DOHH2 (cell line): Measurements from ENCODE around the gene DCLK3.

Experiments used
- H3F3A ChIP-seq: fragments of 200-600 bp; sonication (generic), shearing (Covaris generic); 2 replicates; pipeline ENCODE4 v1.6.0; 2016; ENCODE audit warnings: antibody characterized with exemption, mild to moderate bottlenecking; ENCODE audit not compliant: control insufficient read depth, insufficient read depth
- H3K27ac ChIP-seq: fragments of 200-600 bp; sonication (generic); 2 replicates; pipeline ENCODE4 v1.5.1; 2014; ENCODE audit warnings: low read depth, mild to moderate bottlenecking, low read length, moderate library complexity
- H3K27me3 ChIP-seq: fragments of 200-600 bp; sonication (generic); 2 replicates; pipeline ENCODE4 v1.6.1; 2014; ENCODE audit warnings: mild to moderate bottlenecking, low read length, mixed read lengths; ENCODE audit not compliant: control insufficient read depth
- H3K36me3 ChIP-seq: fragments of 200-600 bp; sonication (generic); 2 replicates; pipeline ENCODE4 v1.6.1; 2014; ENCODE audit warnings: mild to moderate bottlenecking, low read length, moderate library complexity, mixed read lengths; ENCODE audit not compliant: control insufficient read depth
- H3K4me1 ChIP-seq: fragments of 200-600 bp; sonication (generic); 2 replicates; pipeline ENCODE4 v1.6.1; 2014; ENCODE audit warnings: mild to moderate bottlenecking, low read length, mixed read lengths; ENCODE audit not compliant: control insufficient read depth
- H3K4me2 ChIP-seq: fragments of 200-600 bp; sonication (generic); 2 replicates; pipeline ENCODE4 v1.6.0; 2014; ENCODE audit warnings: mild to moderate bottlenecking, low read length, moderate library complexity
- H3K4me3 ChIP-seq: fragments of 200-600 bp; sonication (generic); 2 replicates; pipeline ENCODE4 v1.5.1; 2014; ENCODE audit warnings: mild to moderate bottlenecking, low read length, mixed read lengths
- H3K79me2 ChIP-seq: fragments of 200-600 bp; sonication (generic); 2 replicates; pipeline ENCODE4 v1.6.1; 2014; ENCODE audit warnings: mild to moderate bottlenecking, low read length, mixed read lengths; ENCODE audit not compliant: control insufficient read depth
- H3K9me2 ChIP-seq: fragments of 200-600 bp; sonication (generic); replicated peaks from 2 replicates; pipeline ENCODE4 v1.6.1; 2014; ENCODE audit warnings: mild to moderate bottlenecking, low read length, mixed read lengths; ENCODE audit not compliant: control insufficient read depth
- H3K9me3 ChIP-seq: fragments of 200-600 bp; sonication (generic); 2 replicates; pipeline ENCODE4 v1.6.1; 2014; ENCODE audit warnings: antibody characterized with exemption, low read length, mixed read lengths; ENCODE audit not compliant: control insufficient read depth, insufficient read depth
- H4K20me1 ChIP-seq: fragments of 200-600 bp; sonication (generic); 2 replicates; pipeline ENCODE4 v1.6.0; 2014; ENCODE audit warnings: low read depth, mild to moderate bottlenecking, antibody characterized with exemption, low read length, moderate library complexity; ENCODE audit not compliant: control insufficient read depth, insufficient read depth
- CTCF ChIP-seq: fragments of 200-600 bp; sonication (generic); IDR thresholded peaks from one replicate; pipeline ENCODE4 v1.5.1; 2014; ENCODE audit warnings: antibody characterized with exemption, mild to moderate bottlenecking, low read depth, low read length; ENCODE audit not compliant: poor library complexity, severe bottlenecking
- EZH2phosphoT487 ChIP-seq: fragments of 200-600 bp; sonication (generic); IDR thresholded peaks from 2 replicates; pipeline ENCODE4 v1.6.1; 2017; ENCODE audit warnings: borderline replicate concordance, mild to moderate bottlenecking, antibody characterized with exemption, low read length, moderate library complexity, mixed read lengths

DCLK3 gene

GRCh38 chr3:36811768-36812167 is 47.4 kb upstream of the DCLK3 start:
- no peaks in the 10 kb centered on the region for H3F3A ChIP-seq
- no peak overlapping the region for H3K4me3 ChIP-seq
- no peak for TF ChIP-seq EZH2phosphoT487
- TF ChIP-seq CTCF: no peak
- H3K9me3 ChIP-seq: no peaks in the 10 kb centered on the region
- H3K4me2 ChIP-seq: 0 out of 2 replicates have a peak overlapping the region, but pooled peaks have one; percentile 4
- H4K20me1 ChIP-seq: no peaks in the 10 kb centered on the region
- no peak overlapping the region for H3K27ac ChIP-seq
- H3K79me2 ChIP-seq: no peaks in the 10 kb centered on the region
- peaks cover 9% of the 10 kb centered on the region for H3K4me1 ChIP-seq
- H3K36me3 ChIP-seq: no peaks in the 10 kb centered on the region
- H3K27me3 ChIP-seq: no peaks in the 10 kb centered on the region
- H3K9me2 ChIP-seq: no peaks in the 10 kb centered on the region

- no peak overlapping the region for H3K4me3 ChIP-seq
- H3K36me3 ChIP-seq: no peaks in the 10 kb centered on the region
- no peak overlapping the region for H3K27ac ChIP-seq
- H4K20me1 ChIP-seq: no peaks in the 10 kb centered on the region
- H3K4me2 ChIP-seq: no peak overlapping the region
- TF ChIP-seq CTCF (no peak), EZH2phosphoT487 (no peak)
- H3K27me3 ChIP-seq: peaks cover 2% of the 10 kb centered on the region; the same call in 1 of the 2 replicates
- no peaks in the 10 kb centered on the region for H3K4me1 ChIP-seq
- no peaks in the 10 kb centered on the region for H3K9me2 ChIP-seq
- H3F3A ChIP-seq: no peaks in the 10 kb centered on the region
- no peaks in the 10 kb centered on the region for H3K79me2 ChIP-seq
- H3K9me3 ChIP-seq: no peaks in the 10 kb centered on the region
Observed at GRCh38 chr3:36804295-36805055, 40.1 kb upstream of the DCLK3 start.

GRCh38 chr3:36803091-36803791 is 38.9 kb upstream of the DCLK3 start:
- H3K9me3 ChIP-seq: no peaks in the 10 kb centered on the region
- H3K4me3 ChIP-seq: no peak overlapping the region
- no peaks in the 10 kb centered on the region for H3K9me2 ChIP-seq
- no peaks in the 10 kb centered on the region for H3K79me2 ChIP-seq
- no peaks in the 10 kb centered on the region for H4K20me1 ChIP-seq
- H3K4me2 ChIP-seq: no peak overlapping the region
- H3K36me3 ChIP-seq: no peaks in the 10 kb centered on the region
- H3K27ac ChIP-seq: no peak overlapping the region
- TF ChIP-seq EZH2phosphoT487 (no peak), CTCF (no peak)
- no peaks in the 10 kb centered on the region for H3F3A ChIP-seq
- no peaks in the 10 kb centered on the region for H3K4me1 ChIP-seq
- H3K27me3 ChIP-seq: peaks cover 2% of the 10 kb centered on the region; the same call in 1 of the 2 replicates
